ENCODE data around the gene MORN1. TPM values are rescaled to one million over a fixed set of nuclear protein-coding genes. Genes with fewer than 3 reads are reported as not detected.

The MORN1 gene
- total and polyA plus RNA-seq, 10 of the 15 experiments (the other 5 are each of a cell fraction or from before 2014, with no cell fraction given): 0.76 to 7.9 (median 5.5) TPM

DNA sequence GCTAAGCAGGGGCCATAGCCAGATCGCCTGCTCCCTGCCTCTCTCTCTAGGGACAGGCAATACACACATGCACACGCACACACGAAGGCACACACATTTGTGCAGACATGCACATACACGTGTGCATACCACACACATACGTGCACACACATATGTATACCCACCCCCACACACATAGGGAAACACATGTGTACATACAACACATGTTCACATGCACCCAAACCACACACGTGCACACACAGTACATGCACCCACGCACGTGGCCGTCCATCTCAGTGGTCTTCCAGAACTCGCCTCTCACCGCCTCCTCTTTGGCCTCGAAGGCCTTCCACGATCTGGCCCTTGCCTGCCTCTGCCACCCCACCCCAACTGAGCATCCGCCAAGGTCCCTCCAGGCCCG, 46.3 kb upstream of the MORN1 start:
- RAD21 ChIA-PET (ENCODE audit: unreplicated experiment): no interaction called here
- intact Hi-C loops (cut with micrococcal nuclease; ENCODE audit: unreplicated experiment): no loop called here
- in situ Hi-C loops (cut with MboI): no loop called here
- TF ChIP-seq ZZZ3 (IDR thresholded peaks at IDR 0.05; ENCODE audit: control insufficient read depth, insufficient read length, low read depth) (no peak), RB1 (IDR thresholded peaks at IDR 0.05; ENCODE audit: borderline replicate concordance) (no peak), RUNX3 (IDR thresholded peaks at IDR 0.05; ENCODE audit: low read length) (no peak), CREM (IDR thresholded peaks at IDR 0.05; ENCODE audit: low read depth) (no peak), RELA (IDR thresholded peaks at IDR 0.05; ENCODE audit: borderline replicate concordance, partially characterized antibody) (no peak), POLR2AphosphoS5 (IDR thresholded peaks at IDR 0.05; ENCODE audit: low read length) (no peak), SIN3A (IDR thresholded peaks at IDR 0.05; ENCODE audit: low read depth, low read length) (no peak), TAF1 (IDR thresholded peaks at IDR 0.05; ENCODE audit: borderline replicate concordance, low read depth, low read length) (no peak), DPF2 (IDR thresholded peaks at IDR 0.05) (no peak), SMAD5 (IDR thresholded peaks at IDR 0.05; ENCODE audit: low read depth) (no peak), SPI1 (IDR thresholded peaks at IDR 0.05; ENCODE audit: borderline replicate concordance, insufficient read depth, low read depth, low read length) (no peak), FOXK2 (IDR thresholded peaks at IDR 0.05) (no peak), ETV6 (conservative IDR thresholded peaks at IDR 0.05 in 1 of 2, IDR thresholded peaks at IDR 0.05 in 1 of 2; ENCODE audit: borderline replicate concordance in 1 of 2, low read depth in 1 of 2) (no peak), CBFB (IDR thresholded peaks at IDR 0.05; ENCODE audit: low read depth) (no peak), FOS (IDR thresholded peaks at IDR 0.05; ENCODE audit: borderline replicate concordance, extremely low read depth, insufficient read length) (no peak), SRF (IDR thresholded peaks at IDR 0.05; ENCODE audit: low read depth in 2 of 2, low read length in 2 of 2) (no peak), WRNIP1 (IDR thresholded peaks at IDR 0.05; ENCODE audit: borderline replicate concordance, low read depth, low read length) (no peak)
- TF ChIP-seq, protein P1, sequence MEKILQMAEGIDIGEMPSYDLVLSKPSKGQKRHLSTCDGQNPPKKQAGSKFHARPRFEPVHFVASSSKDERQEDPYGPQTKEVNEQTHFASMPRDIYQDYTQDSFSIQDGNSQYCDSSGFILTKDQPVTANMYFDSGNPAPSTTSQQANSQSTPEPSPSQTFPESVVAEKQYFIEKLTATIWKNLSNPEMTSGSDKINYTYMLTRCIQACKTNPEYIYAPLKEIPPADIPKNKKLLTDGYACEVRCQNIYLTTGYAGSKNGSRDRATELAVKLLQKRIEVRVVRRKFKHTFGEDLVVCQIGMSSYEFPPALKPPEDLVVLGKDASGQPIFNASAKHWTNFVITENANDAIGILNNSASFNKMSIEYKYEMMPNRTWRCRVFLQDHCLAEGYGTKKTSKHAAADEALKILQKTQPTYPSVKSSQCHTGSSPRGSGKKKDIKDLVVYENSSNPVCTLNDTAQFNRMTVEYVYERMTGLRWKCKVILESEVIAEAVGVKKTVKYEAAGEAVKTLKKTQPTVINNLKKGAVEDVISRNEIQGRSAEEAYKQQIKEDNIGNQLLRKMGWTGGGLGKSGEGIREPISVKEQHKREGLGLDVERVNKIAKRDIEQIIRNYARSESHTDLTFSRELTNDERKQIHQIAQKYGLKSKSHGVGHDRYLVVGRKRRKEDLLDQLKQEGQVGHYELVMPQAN (conservative IDR thresholded peaks at IDR 0.05): no peak
- TF ChIP-seq, protein P2, sequence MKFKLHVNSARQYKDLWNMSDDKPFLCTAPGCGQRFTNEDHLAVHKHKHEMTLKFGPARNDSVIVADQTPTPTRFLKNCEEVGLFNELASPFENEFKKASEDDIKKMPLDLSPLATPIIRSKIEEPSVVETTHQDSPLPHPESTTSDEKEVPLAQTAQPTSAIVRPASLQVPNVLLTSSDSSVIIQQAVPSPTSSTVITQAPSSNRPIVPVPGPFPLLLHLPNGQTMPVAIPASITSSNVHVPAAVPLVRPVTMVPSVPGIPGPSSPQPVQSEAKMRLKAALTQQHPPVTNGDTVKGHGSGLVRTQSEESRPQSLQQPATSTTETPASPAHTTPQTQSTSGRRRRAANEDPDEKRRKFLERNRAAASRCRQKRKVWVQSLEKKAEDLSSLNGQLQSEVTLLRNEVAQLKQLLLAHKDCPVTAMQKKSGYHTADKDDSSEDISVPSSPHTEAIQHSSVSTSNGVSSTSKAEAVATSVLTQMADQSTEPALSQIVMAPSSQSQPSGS (IDR thresholded peaks at IDR 0.05; ENCODE audit: low read length): no peak
- TF ChIP-seq, protein P3, sequence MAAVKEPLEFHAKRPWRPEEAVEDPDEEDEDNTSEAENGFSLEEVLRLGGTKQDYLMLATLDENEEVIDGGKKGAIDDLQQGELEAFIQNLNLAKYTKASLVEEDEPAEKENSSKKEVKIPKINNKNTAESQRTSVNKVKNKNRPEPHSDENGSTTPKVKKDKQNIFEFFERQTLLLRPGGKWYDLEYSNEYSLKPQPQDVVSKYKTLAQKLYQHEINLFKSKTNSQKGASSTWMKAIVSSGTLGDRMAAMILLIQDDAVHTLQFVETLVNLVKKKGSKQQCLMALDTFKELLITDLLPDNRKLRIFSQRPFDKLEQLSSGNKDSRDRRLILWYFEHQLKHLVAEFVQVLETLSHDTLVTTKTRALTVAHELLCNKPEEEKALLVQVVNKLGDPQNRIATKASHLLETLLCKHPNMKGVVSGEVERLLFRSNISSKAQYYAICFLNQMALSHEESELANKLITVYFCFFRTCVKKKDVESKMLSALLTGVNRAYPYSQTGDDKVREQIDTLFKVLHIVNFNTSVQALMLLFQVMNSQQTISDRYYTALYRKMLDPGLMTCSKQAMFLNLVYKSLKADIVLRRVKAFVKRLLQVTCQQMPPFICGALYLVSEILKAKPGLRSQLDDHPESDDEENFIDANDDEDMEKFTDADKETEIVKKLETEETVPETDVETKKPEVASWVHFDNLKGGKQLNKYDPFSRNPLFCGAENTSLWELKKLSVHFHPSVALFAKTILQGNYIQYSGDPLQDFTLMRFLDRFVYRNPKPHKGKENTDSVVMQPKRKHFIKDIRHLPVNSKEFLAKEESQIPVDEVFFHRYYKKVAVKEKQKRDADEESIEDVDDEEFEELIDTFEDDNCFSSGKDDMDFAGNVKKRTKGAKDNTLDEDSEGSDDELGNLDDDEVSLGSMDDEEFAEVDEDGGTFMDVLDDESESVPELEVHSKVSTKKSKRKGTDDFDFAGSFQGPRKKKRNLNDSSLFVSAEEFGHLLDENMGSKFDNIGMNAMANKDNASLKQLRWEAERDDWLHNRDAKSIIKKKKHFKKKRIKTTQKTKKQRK (IDR thresholded peaks at IDR 0.05; ENCODE audit: low read depth, low read length): no peak
- ATAC-seq (no peak), DNase-seq (ENCODE audit: low read depth, low spot score) (no peak), FAIRE-seq (no peak)
- POLR2A ChIA-PET: no interaction called here
- SMC1A ChIA-PET (ENCODE audit: uncharacterized antibody, unreplicated experiment): no interaction called here
- Histone ChIP-seq H3K4me1 (ENCODE audit: control insufficient read depth, insufficient read depth, low read length) (peaks cover 11% of the 10 kb centered on the region), H3K4me2 (ENCODE audit: control insufficient read depth, insufficient read depth) (no peak overlapping the region), H3K4me3 (no peak overlapping the region), H3K9ac (ENCODE audit: control insufficient read depth, insufficient read depth, low read length) (no peak overlapping the region), H2AFZ (ENCODE audit: control insufficient read depth, low read depth, low read length) (no peak overlapping the region), H3K27ac (ENCODE audit: control insufficient read depth, insufficient read depth) (no peak overlapping the region), H3K36me3 (ENCODE audit: control insufficient read depth in 2 of 2, insufficient read depth in 2 of 2, low read length in 1 of 2) (no peaks in the 10 kb centered on the region), H3K79me2 (ENCODE audit: control insufficient read depth, insufficient read depth, low read length) (no peaks in the 10 kb centered on the region), H4K20me1 (ENCODE audit: control insufficient read depth, insufficient read depth) (no peaks in the 10 kb centered on the region), H3K27me3 (replicated peaks in 1 of 2; ENCODE audit: control insufficient read depth in 2 of 2, insufficient read depth in 2 of 2, low read length in 1 of 2) (peaks cover 0 to 2% of the 10 kb centered on the region in 2 experiments; a peak in 3 of 4 replicates), H3K9me3 (replicated peaks; ENCODE audit: control insufficient read depth, insufficient read depth, low read length) (no peaks in the 10 kb centered on the region)
- CTCF ChIA-PET: no interaction called here
- WGBS (ENCODE audit: insufficient coverage, insufficient replicate concordance, low lambda C conversion rate, missing lambda C conversion rate): 34% methylated on average over 15 of the region's 15 CpGs
- BruUV-seq (replicated peaks): no TSS peak

All from GM12878 (cell line).